GM12878 (cell line): ENCODE measurements around the gene MAPK1. TPM values are rescaled to one million over a fixed set of nuclear protein-coding genes. Genes with fewer than 3 reads are reported as not detected.

ENCODE experiments used
- ATAC-seq: fragments of 200-7000 bp; cut with Tn5 transposase; 3 replicates; pipeline ENCODE4 v1.9.1; 2020; ENCODE audit warnings: mild to moderate bottlenecking, moderate library complexity
- BruUV-seq: library from RNA; stranded (reverse); fragments of 400-500 nt; replicated peaks from 2 replicates; lab custom pipeline; 2021; lab: Mats Ljungman, UMichigan
- CTCF ChIA-PET: fragments of 300-600 bp; sonication (Branson Sonifier 250); formaldehyde crosslinking; extraction: SDS; loops from one replicate; lab custom pipeline; 2021; ENCODE audit warnings: inconsistent platforms; lab: Yijun Ruan, JAX
- POLR2A ChIA-PET: fragments of 350-600 bp; formaldehyde crosslinking; extraction: SDS; loops from one replicate; lab custom pipeline; 2021; ENCODE audit warnings: inconsistent platforms; lab: Charles Lee
- RAD21 ChIA-PET: fragments of 300-600 bp; sonication (Branson Sonifier 250); formaldehyde crosslinking; loops from one replicate; lab custom pipeline; 2023; ENCODE audit warnings: antibody characterized with exemption; ENCODE audit not compliant: unreplicated experiment; lab: Charles Lee
- SMC1A ChIA-PET: fragments of 300-600 bp; sonication (Branson Sonifier 250); formaldehyde crosslinking; loops from one replicate; lab custom pipeline; 2023; ENCODE audit not compliant: unreplicated experiment, uncharacterized antibody; lab: Charles Lee
- DNase-seq: peaks from one replicate; pipeline ENCODE4 v3.0.0-alpha.2; 2011; ENCODE audit warnings: low read depth, low spot score
- FAIRE-seq: peaks from 3 replicates; lab custom pipeline; 2011; peaks lifted over from hg19 to GRCh38; lab: Jason Lieb, UNC
- H2AFZ ChIP-seq: 2 replicates; pipeline ENCODE4 v1.6.0; 2011; ENCODE audit warnings: low read depth, low read length, control low read depth; ENCODE audit not compliant: control insufficient read depth
- H3K27ac ChIP-seq: 2 replicates; pipeline ENCODE4 v1.5.1; 2011; ENCODE audit warnings: control low read depth; ENCODE audit not compliant: control insufficient read depth, insufficient read depth
- H3K27me3 ChIP-seq, 2 experiments: replicated peaks in 1 of 2; 2 replicates each; pipeline versions ENCODE4 v1.6.0 to v1.6.1; 2011; ENCODE audit warnings: low read length in 1 of 2; ENCODE audit not compliant: control insufficient read depth in 2 of 2, insufficient read depth in 2 of 2
- H3K36me3 ChIP-seq, 2 experiments: 2 replicates each; pipeline ENCODE4 v1.5.1; 2011; ENCODE audit warnings: low read length in 1 of 2; ENCODE audit not compliant: control insufficient read depth in 2 of 2, insufficient read depth in 2 of 2
- H3K4me1 ChIP-seq: 2 replicates; pipeline ENCODE4 v1.6.1; 2011; ENCODE audit warnings: mild to moderate bottlenecking, low read length, moderate library complexity, mixed read lengths; ENCODE audit not compliant: control insufficient read depth, insufficient read depth
- H3K4me2 ChIP-seq: 2 replicates; pipeline ENCODE4 v1.6.0; 2011; ENCODE audit warnings: control low read depth; ENCODE audit not compliant: control insufficient read depth, insufficient read depth
- H3K4me3 ChIP-seq: fragments of 200-600 bp; sonication (generic); 2 replicates; pipeline ENCODE4 v1.5.1; 2016
- H3K79me2 ChIP-seq: 2 replicates; pipeline ENCODE4 v1.6.0; 2011; ENCODE audit warnings: low read length; ENCODE audit not compliant: control insufficient read depth, insufficient read depth
- H3K9ac ChIP-seq: 2 replicates; pipeline ENCODE4 v1.8.0; 2011; ENCODE audit warnings: low read length, control low read depth, mixed read lengths; ENCODE audit not compliant: control insufficient read depth, insufficient read depth
- H3K9me3 ChIP-seq: replicated peaks from 3 replicates; pipeline ENCODE4 v1.5.1; 2011; ENCODE audit warnings: mild to moderate bottlenecking, low read length; ENCODE audit not compliant: control insufficient read depth, insufficient read depth
- H4K20me1 ChIP-seq: 2 replicates; pipeline ENCODE4 v1.6.0; 2011; ENCODE audit not compliant: control insufficient read depth, insufficient read depth
- CHD4 ChIP-seq: fragments of 200-600 bp; sonication (generic); IDR thresholded peaks from 2 replicates; pipeline ENCODE4 v1.6.1; 2016; ENCODE audit warnings: mild to moderate bottlenecking
- CREM ChIP-seq: IDR thresholded peaks from 2 replicates; pipeline ENCODE4 v1.6.1; 2014; ENCODE audit warnings: antibody characterized with exemption, low read depth
- ETV6 ChIP-seq, 2 experiments: fragments of 450-650 bp in 1 of 2; IDR thresholded peaks in 1 of 2; conservative IDR thresholded peaks in 1 of 2; 2 replicates each; pipeline ENCODE4 v1.6.1; 2014; ENCODE audit warnings: antibody characterized with exemption in 1 of 2, borderline replicate concordance in 1 of 2, low read depth in 1 of 2, mild to moderate bottlenecking in 1 of 2, moderate library complexity in 1 of 2
- HDAC6 ChIP-seq: fragments of 200-600 bp; sonication (generic); IDR thresholded peaks from one replicate; pipeline ENCODE4 v1.8.0; 2017; ENCODE audit warnings: antibody characterized with exemption; ENCODE audit not compliant: unreplicated experiment
- KAT2A ChIP-seq: conservative IDR thresholded peaks from 2 replicates; pipeline ENCODE4 v1.6.1; 2011; ENCODE audit warnings: low read depth, low read length; ENCODE audit not compliant: control insufficient read depth
- NBN ChIP-seq: fragments of 450-650 bp; IDR thresholded peaks from 2 replicates; pipeline ENCODE4 v1.6.1; 2016
- RCOR1 ChIP-seq: conservative IDR thresholded peaks from 2 replicates; pipeline ENCODE4 v1.6.1; 2012; ENCODE audit warnings: low read depth, low read length, improper control_type of control experiment
- STAT1 ChIP-seq: fragments of 450-650 bp; conservative IDR thresholded peaks from 2 replicates; pipeline ENCODE4 v1.6.1; 2014; ENCODE audit warnings: antibody characterized with exemption, mild to moderate bottlenecking
- WGBS: methylation state at CpG from one replicate; pipeline ENCODE4 v1.1.6; 2016; ENCODE audit warnings: low lambda C conversion rate; ENCODE audit not compliant: insufficient replicate concordance, insufficient coverage; ENCODE audit errors: missing lambda C conversion rate; 5-methylcytosine and 5-hydroxymethylcytosine counted together
- in situ Hi-C: fragments of 300-500 bp; cut with MboI; formaldehyde crosslinking; loops from 9 replicates; pipeline ENCODE4 v1.14.3; 2018; ENCODE audit warnings: mixed read lengths
- intact Hi-C: fragments of 100-400 bp; cut with micrococcal nuclease; formaldehyde crosslinking; loops from one replicate; pipeline ENCODE4 v1.14.2; 2022; ENCODE audit not compliant: unreplicated experiment
- polyA plus RNA-seq, 11 experiments: library from polyadenylated mRNA; depleted of rRNA in 4 of 11; unstranded in 6 of 11; stranded (reverse) in 5 of 11; fragments of >200 nt; fragmentation: Nextera tagmentation in 4 of 11; fragmentation: Illumina TruSeq in 1 of 11; extraction: Ambion mirVana in 4 of 11; extraction: Trizol in 1 of 11; gene quantifications; 1 replicate in 1 of 11; 2 replicates in 10 of 11; pipeline versions ENCODE4 v1.2.1 to v1.2.3, GENCODE V29; 2011 to 2016; ENCODE audit warnings: inconsistent platforms in 2 of 11, missing spikeins in 2 of 11, low read depth in 1 of 11
- total RNA-seq, 4 experiments: library from RNA; depleted of rRNA in 3 of 4; stranded (reverse); fragments of >200 nt in 3 of 4; fragmentation: Illumina TruSeq in 1 of 4; extraction: Trizol in 1 of 4; gene quantifications; 2 replicates each; pipeline versions ENCODE4 v1.2.1 to v1.2.3, GENCODE V29; 2013 to 2021

MAPK1 gene
- total and polyA plus RNA-seq, 10 of the 15 experiments (the other 5 are each of a cell fraction or from before 2014, with no cell fraction given) = 7.0 to 123 (median 58.4) TPM

- Histone ChIP-seq H3K27ac (no peak overlapping the region), H3K4me3 (no peak overlapping the region), H3K9me3 (no peaks in the 10 kb centered on the region), H3K36me3 (no peaks in the 10 kb centered on the region), H3K27me3 (no peaks in the 10 kb centered on the region), H3K4me2 (no peak overlapping the region), H3K79me2 (no peaks in the 10 kb centered on the region), H2AFZ (no peak overlapping the region), H3K4me1 (no peaks in the 10 kb centered on the region; the same call in 1 of the 2 replicates), H3K9ac (no peak overlapping the region), H4K20me1 (no peaks in the 10 kb centered on the region)
- no TSS peak for BruUV-seq
- WGBS = 60% methylated on average over 10 of the region's 10 CpGs
- POLR2A ChIA-PET = no interaction called here
- RAD21 ChIA-PET = interaction anchor here (0.9 kb wide), 1 partner anchor 35 kb away, joined by 3 read pairs; no protein-coding TSS in a partner anchor
- no peak for DNase-seq
- no peak for FAIRE-seq
- no peak for ATAC-seq
- in situ Hi-C loops = no loop called here
- intact Hi-C loops = no loop called here
- SMC1A ChIA-PET = interaction anchor here (1.1 kb wide), 1 partner anchor 14 kb away, joined by 4 read pairs; no protein-coding TSS in a partner anchor
- no peak for TF ChIP-seq HDAC6
- no peak for TF ChIP-seq CHD4
- no peak for TF ChIP-seq RCOR1
- no peak for TF ChIP-seq NBN
- no peak for TF ChIP-seq ETV6 (conservative IDR thresholded peaks at IDR 0.05 in 1 of 2, IDR thresholded peaks at IDR 0.05 in 1 of 2; ENCODE audit: borderline replicate concordance in 1 of 2, low read depth in 1 of 2)
- CTCF ChIA-PET = interaction anchor here (1.0 kb wide), 1 partner anchor 211 kb away, joined by 3 read pairs; no protein-coding TSS in a partner anchor
Observed at GRCh38 chr22:21727768-21728167, 139.7 kb downstream of the MAPK1 start.

DNA sequence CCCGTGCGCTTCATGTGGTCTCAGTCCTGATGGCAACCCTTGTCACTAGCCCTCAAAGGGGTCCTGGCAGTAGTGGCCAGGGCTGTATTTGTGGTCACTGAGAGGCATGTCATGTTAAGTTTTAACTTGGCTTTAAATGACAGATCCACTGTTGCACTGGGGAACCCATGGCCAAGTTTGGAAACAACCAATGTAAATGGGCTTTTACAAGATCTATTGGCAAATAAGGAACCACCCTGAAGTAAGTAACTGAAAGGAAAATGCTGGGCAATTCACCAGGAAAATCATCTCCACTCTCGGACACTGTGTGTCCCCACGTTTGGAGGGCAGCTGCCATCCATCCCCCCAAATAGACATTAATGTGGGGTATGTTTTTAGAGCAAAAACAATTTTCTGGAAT lies 140.3 kb downstream of the MAPK1 start:
- no TSS peak for BruUV-seq
- Histone ChIP-seq H3K9me3 (no peaks in the 10 kb centered on the region), H3K4me1 (no peaks in the 10 kb centered on the region; the same call in 1 of the 2 replicates), H3K4me3 (no peak overlapping the region), H3K79me2 (no peaks in the 10 kb centered on the region), H3K27ac (no peak overlapping the region), H3K4me2 (no peak overlapping the region), H3K27me3 (no peaks in the 10 kb centered on the region), H2AFZ (no peak overlapping the region), H4K20me1 (no peaks in the 10 kb centered on the region), H3K36me3 (no peaks in the 10 kb centered on the region), H3K9ac (no peak overlapping the region)
- no peak for DNase-seq
- TF ChIP-seq STAT1 (no peak), KAT2A (no peak), CREM (no peak)
- SMC1A ChIA-PET = interaction anchor here (1.0 to 1.5 kb wide), 2 partner anchors 8 to 80 kb away, joined by 4 read pairs; no protein-coding TSS in a partner anchor
- ATAC-seq = no peak
- FAIRE-seq = no peak
- POLR2A ChIA-PET = no interaction called here
- intact Hi-C loops = no loop called here
- in situ Hi-C loops = no loop called here
- 26% methylated on average over 4 of the region's 4 CpGs for WGBS
- CTCF ChIA-PET = interaction anchor here (1.0 to 1.8 kb wide), 5 partner anchors 14 to 211 kb away, joined by 3 to 8 read pairs (median 3); no protein-coding TSS in a partner anchor
- RAD21 ChIA-PET = interaction anchor here (1.0 to 1.4 kb wide), 2 partner anchors 14 to 40 kb away, joined by 3 to 4 read pairs; no protein-coding TSS in a partner anchor
